ENCODE results near the gene PIH1D1. TPM values are rescaled to one million over a fixed set of nuclear protein-coding genes. Genes with fewer than 3 reads are reported as not detected.

PIH1D1 gene
- total and polyA plus RNA-seq, 2 of the 13 experiments (the other 11 are each of a cell fraction or from before 2014, with no cell fraction given), result 110 to 137 TPM

DNA sequence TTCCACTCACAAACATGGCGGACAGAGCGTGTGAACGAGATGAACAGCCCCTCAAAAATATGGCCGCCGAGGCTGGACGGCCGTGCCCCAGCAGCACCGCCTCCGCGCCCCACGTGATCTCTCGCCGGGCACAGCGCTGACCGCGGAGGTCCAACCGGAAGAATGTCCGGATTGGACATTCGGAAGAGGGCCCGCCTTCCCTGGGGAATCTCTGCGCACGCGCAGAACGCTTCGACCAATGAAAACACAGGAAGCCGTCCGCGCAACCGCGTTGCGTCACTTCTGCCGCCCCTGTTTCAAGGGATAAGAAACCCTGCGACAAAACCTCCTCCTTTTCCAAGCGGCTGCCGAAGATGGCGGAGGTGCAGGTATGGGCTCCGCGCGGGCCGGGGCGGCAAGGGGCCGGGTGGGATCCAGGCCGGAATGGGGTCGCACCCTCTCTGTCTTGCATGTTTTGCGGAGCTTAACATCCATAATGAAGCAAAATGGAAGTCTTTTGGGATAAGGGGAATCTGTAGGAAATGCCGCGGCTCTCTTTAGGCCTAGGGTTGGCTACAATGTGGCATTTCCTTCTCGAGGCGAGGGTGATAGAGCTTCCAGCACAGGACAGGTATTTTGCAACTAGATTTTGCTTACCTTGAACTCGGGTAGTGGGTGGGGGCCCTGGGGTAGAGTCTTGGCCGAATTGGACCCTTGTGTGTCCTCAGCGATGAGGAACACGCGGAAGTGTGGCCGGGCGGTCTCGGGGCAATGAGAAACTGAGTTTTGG is 35.8 kb upstream of the PIH1D1 start, which contains the start of gene RPL13A (continued):
- TF ChIP-seq, protein P1, sequence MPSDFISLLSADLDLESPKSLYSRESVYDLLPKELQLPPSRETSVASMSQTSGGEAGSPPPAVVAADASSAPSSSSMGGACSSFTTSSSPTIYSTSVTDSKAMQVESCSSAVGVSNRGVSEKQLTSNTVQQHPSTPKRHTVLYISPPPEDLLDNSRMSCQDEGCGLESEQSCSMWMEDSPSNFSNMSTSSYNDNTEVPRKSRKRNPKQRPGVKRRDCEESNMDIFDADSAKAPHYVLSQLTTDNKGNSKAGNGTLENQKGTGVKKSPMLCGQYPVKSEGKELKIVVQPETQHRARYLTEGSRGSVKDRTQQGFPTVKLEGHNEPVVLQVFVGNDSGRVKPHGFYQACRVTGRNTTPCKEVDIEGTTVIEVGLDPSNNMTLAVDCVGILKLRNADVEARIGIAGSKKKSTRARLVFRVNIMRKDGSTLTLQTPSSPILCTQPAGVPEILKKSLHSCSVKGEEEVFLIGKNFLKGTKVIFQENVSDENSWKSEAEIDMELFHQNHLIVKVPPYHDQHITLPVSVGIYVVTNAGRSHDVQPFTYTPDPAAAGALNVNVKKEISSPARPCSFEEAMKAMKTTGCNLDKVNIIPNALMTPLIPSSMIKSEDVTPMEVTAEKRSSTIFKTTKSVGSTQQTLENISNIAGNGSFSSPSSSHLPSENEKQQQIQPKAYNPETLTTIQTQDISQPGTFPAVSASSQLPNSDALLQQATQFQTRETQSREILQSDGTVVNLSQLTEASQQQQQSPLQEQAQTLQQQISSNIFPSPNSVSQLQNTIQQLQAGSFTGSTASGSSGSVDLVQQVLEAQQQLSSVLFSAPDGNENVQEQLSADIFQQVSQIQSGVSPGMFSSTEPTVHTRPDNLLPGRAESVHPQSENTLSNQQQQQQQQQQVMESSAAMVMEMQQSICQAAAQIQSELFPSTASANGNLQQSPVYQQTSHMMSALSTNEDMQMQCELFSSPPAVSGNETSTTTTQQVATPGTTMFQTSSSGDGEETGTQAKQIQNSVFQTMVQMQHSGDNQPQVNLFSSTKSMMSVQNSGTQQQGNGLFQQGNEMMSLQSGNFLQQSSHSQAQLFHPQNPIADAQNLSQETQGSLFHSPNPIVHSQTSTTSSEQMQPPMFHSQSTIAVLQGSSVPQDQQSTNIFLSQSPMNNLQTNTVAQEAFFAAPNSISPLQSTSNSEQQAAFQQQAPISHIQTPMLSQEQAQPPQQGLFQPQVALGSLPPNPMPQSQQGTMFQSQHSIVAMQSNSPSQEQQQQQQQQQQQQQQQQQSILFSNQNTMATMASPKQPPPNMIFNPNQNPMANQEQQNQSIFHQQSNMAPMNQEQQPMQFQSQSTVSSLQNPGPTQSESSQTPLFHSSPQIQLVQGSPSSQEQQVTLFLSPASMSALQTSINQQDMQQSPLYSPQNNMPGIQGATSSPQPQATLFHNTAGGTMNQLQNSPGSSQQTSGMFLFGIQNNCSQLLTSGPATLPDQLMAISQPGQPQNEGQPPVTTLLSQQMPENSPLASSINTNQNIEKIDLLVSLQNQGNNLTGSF (CRISPR knock-in tag; IDR thresholded peaks at IDR 0.05), result no peak; the same call in 1 of the 2 replicates
- peak; percentile 63 for TF ChIP-seq ZNF768 (CRISPR knock-in tag; IDR thresholded peaks at IDR 0.05)
- TF ChIP-seq, protein P2, sequence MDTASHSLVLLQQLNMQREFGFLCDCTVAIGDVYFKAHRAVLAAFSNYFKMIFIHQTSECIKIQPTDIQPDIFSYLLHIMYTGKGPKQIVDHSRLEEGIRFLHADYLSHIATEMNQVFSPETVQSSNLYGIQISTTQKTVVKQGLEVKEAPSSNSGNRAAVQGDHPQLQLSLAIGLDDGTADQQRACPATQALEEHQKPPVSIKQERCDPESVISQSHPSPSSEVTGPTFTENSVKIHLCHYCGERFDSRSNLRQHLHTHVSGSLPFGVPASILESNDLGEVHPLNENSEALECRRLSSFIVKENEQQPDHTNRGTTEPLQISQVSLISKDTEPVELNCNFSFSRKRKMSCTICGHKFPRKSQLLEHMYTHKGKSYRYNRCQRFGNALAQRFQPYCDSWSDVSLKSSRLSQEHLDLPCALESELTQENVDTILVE (CRISPR knock-in tag; IDR thresholded peaks at IDR 0.05), result peak; percentile 88
- TF ChIP-seq, protein P3, sequence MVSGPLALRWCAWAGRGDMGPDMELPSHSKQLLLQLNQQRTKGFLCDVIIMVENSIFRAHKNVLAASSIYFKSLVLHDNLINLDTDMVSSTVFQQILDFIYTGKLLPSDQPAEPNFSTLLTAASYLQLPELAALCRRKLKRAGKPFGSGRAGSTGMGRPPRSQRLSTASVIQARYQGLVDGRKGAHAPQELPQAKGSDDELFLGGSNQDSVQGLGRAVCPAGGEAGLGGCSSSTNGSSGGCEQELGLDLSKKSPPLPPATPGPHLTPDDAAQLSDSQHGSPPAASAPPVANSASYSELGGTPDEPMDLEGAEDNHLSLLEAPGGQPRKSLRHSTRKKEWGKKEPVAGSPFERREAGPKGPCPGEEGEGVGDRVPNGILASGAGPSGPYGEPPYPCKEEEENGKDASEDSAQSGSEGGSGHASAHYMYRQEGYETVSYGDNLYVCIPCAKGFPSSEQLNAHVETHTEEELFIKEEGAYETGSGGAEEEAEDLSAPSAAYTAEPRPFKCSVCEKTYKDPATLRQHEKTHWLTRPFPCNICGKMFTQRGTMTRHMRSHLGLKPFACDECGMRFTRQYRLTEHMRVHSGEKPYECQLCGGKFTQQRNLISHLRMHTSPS (CRISPR knock-in tag; IDR thresholded peaks at IDR 0.05; ENCODE audit: low read depth), result no peak
- TF ChIP-seq NFRKB (IDR thresholded peaks at IDR 0.05), result peak; percentile 71
- peak; percentile 67; the same call in 1 of the 2 replicates for TF ChIP-seq ZNF816 (CRISPR knock-in tag; IDR thresholded peaks at IDR 0.05; ENCODE audit: borderline replicate concordance)
- TF ChIP-seq ZNF589 (CRISPR knock-in tag; conservative IDR thresholded peaks at IDR 0.05), result 0 out of 2 replicates have a peak, but pooled peaks have one; percentile 66
- peak; percentile 74 for TF ChIP-seq PHF5A (CRISPR knock-in tag; IDR thresholded peaks at IDR 0.05; ENCODE audit: low read depth, unreplicated experiment)
- no peak for TF ChIP-seq ZNF550 (CRISPR knock-in tag; IDR thresholded peaks at IDR 0.05; ENCODE audit: borderline replicate concordance)
- TF ChIP-seq, protein P4, sequence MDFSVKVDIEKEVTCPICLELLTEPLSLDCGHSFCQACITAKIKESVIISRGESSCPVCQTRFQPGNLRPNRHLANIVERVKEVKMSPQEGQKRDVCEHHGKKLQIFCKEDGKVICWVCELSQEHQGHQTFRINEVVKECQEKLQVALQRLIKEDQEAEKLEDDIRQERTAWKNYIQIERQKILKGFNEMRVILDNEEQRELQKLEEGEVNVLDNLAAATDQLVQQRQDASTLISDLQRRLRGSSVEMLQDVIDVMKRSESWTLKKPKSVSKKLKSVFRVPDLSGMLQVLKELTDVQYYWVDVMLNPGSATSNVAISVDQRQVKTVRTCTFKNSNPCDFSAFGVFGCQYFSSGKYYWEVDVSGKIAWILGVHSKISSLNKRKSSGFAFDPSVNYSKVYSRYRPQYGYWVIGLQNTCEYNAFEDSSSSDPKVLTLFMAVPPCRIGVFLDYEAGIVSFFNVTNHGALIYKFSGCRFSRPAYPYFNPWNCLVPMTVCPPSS (IDR thresholded peaks at IDR 0.05), result no peak
- TF ChIP-seq, protein P5, sequence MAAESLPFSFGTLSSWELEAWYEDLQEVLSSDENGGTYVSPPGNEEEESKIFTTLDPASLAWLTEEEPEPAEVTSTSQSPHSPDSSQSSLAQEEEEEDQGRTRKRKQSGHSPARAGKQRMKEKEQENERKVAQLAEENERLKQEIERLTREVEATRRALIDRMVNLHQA (CRISPR knock-in tag; IDR thresholded peaks at IDR 0.05), result no peak
- no peak for TF ChIP-seq ATRX (CRISPR knock-in tag; IDR thresholded peaks at IDR 0.05; ENCODE audit: borderline replicate concordance)
- no peak for TF ChIP-seq ZNF484 (CRISPR knock-in tag; IDR thresholded peaks at IDR 0.05; ENCODE audit: borderline replicate concordance, low read depth)
- TF ChIP-seq HOXA5 (CRISPR knock-in tag; IDR thresholded peaks at IDR 0.05), result peak; percentile 86
- TF ChIP-seq ZNF343 (CRISPR knock-in tag; IDR thresholded peaks at IDR 0.05), result no peak
- TF ChIP-seq SMYD3 (CRISPR knock-in tag; IDR thresholded peaks at IDR 0.05), result peak; percentile 48; the same call in 1 of the 2 replicates
- no peak for TF ChIP-seq SOX6 (IDR thresholded peaks at IDR 0.05)
- TF ChIP-seq SOX6 (CRISPR knock-in tag; IDR thresholded peaks at IDR 0.05), result peak; percentile 46; the same call in 1 of the 2 replicates
